Right atrium auricular region (tissue), 2 donors: ENCODE data around the gene MUC13. TPM values are rescaled to one million over a fixed set of nuclear protein-coding genes. Genes with fewer than 3 reads are reported as not detected.
A peak's percentile ranks its signal among the peaks of the same experiment; 100 is the strongest.

Experiments used
- DNase-seq: peaks from one replicate; pipeline ENCODE4 v3.0.0-alpha.2; 2019; ENCODE audit warnings: low spot score
- H3K27ac ChIP-seq, 2 donors: fragments of 200-600 bp; sonication (generic); 1 replicate in 1 of 2; 2 replicates in 1 of 2; pipeline ENCODE4 v1.5.1; 2016 to 2019
- H3K27me3 ChIP-seq, 2 donors: fragments of 200-600 bp; sonication (generic); one replicate each; pipeline versions ENCODE4 v1.5.1 to v1.6.0; 2017 to 2019
- H3K36me3 ChIP-seq: fragments of 200-600 bp; sonication (generic); one replicate; pipeline ENCODE4 v1.5.1; 2016
- H3K4me1 ChIP-seq, 2 donors: fragments of 200-600 bp; sonication (generic); one replicate each; pipeline versions ENCODE4 v1.5.1 to v1.6.0; 2017 to 2019
- H3K4me3 ChIP-seq, 2 donors: fragments of 200-600 bp; sonication (generic); 1 replicate in 1 of 2; 2 replicates in 1 of 2; pipeline ENCODE4 v1.5.1; 2017 to 2019; ENCODE audit warnings: mild to moderate bottlenecking in 1 of 2, moderate library complexity in 1 of 2
- H3K9me3 ChIP-seq, 2 donors: fragments of 200-600 bp; sonication (generic); one replicate each; pipeline ENCODE4 v1.5.1; 2019
- total RNA-seq, 2 donors: library from RNA; depleted of rRNA; stranded (reverse); fragments of >200 nt; gene quantifications; one replicate each; pipeline ENCODE4 v1.1.0, GENCODE V29; 2016
- TF ChIP-seq, protein P1 (sequence below), 2 donors: fragments of 200-600 bp; sonication (generic); IDR thresholded peaks; one replicate each; pipeline ENCODE4 v1.5.1; 2019; ENCODE audit warnings: antibody characterized with exemption in 2 of 2

MUC13 gene
- total RNA-seq, 2 donors from 2014 or later: not detected

DNA sequence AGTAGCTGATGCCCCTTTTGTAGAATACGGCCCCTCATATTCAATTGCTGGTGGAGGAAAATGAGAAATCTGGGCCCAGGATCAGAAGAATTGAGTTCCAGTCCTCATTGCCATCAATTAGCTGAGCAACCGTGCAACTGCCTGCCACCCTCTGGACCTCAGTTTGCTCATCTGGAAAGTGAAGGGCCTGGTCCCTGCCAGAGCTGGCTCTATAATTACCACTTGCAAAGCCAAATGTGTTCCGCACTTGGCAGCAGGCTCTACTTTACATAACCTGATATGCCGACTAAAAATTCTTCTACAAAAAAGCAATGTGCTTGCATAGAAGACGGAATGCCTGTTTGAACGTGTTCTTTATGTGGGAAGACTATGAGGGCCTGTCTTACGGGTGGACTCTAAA is 38.8 kb downstream of the MUC13 start:
- TF ChIP-seq, protein P1, sequence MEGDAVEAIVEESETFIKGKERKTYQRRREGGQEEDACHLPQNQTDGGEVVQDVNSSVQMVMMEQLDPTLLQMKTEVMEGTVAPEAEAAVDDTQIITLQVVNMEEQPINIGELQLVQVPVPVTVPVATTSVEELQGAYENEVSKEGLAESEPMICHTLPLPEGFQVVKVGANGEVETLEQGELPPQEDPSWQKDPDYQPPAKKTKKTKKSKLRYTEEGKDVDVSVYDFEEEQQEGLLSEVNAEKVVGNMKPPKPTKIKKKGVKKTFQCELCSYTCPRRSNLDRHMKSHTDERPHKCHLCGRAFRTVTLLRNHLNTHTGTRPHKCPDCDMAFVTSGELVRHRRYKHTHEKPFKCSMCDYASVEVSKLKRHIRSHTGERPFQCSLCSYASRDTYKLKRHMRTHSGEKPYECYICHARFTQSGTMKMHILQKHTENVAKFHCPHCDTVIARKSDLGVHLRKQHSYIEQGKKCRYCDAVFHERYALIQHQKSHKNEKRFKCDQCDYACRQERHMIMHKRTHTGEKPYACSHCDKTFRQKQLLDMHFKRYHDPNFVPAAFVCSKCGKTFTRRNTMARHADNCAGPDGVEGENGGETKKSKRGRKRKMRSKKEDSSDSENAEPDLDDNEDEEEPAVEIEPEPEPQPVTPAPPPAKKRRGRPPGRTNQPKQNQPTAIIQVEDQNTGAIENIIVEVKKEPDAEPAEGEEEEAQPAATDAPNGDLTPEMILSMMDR (IDR thresholded peaks at IDR 0.05): no peak
- no peak overlapping the region for H3K27ac ChIP-seq

GRCh38 chr3:124893526-124893925 is 41.0 kb downstream of the MUC13 start:
- no peak overlapping the region for H3K4me3 ChIP-seq
- no peaks in the 10 kb centered on the region for H3K36me3 ChIP-seq
- no peaks in the 10 kb centered on the region for H3K4me1 ChIP-seq
- TF ChIP-seq, protein P1 (IDR thresholded peaks at IDR 0.05): no peak
- no peak overlapping the region for H3K27ac ChIP-seq
- no peaks in the 10 kb centered on the region for H3K27me3 ChIP-seq
- H3K9me3 ChIP-seq: no peaks in the 10 kb centered on the region
- DNase-seq: no peak

More for the DNA sequence above, 38.8 kb downstream of the MUC13 start:
- no peaks in the 10 kb centered on the region for H3K9me3 ChIP-seq
- no peak overlapping the region for H3K4me3 ChIP-seq
- H3K27me3 ChIP-seq: no peaks in the 10 kb centered on the region
- DNase-seq: no peak
- H3K4me1 ChIP-seq: peaks cover 0 to under 1% of the 10 kb centered on the region in 2 donors
- no peaks in the 10 kb centered on the region for H3K36me3 ChIP-seq

DNA sequence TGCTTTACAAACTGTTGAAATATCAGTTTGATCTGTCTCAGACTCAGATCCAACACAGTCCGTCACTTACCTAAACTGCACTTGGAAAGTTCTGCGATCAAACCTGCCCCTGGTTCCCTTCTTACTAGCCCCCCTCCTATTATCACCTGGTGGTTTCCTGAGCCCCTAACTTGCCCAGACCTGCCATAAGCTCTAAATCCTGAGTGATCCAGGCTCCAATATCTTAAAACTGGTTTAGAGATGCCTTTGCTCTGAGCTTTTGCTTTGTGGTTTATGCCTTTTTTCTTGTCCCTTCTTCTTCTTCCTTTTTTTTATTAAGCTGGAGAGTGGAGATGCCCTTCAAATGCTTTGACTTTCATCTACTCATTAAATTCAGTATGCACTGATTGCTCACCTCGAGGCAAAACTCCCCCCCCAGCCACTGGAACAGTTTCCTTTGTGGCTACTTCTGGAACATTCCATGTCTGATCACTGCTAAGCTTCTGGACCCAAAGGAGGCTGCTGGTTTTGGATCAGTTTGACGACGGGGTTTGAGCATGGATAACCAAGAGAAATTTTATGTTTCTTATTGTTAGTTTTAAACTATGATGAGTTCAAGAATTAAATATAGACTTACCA is 43.9 kb downstream of the MUC13 start:
- Histone ChIP-seq H3K27me3 (no peaks in the 10 kb centered on the region), H3K36me3 (no peaks in the 10 kb centered on the region), H3K27ac (no peak overlapping the region), H3K9me3 (no peaks in the 10 kb centered on the region), H3K4me3 (no peak overlapping the region), H3K4me1 (peaks cover 0 to 8% of the 10 kb centered on the region in 2 donors)
- TF ChIP-seq, protein P1 (IDR thresholded peaks at IDR 0.05): no peak
- no peak for DNase-seq

- Histone ChIP-seq H3K36me3 (no peaks in the 10 kb centered on the region), H3K4me3 (no peak overlapping the region), H3K27me3 (no peaks in the 10 kb centered on the region), H3K9me3 (no peaks in the 10 kb centered on the region), H3K4me1 (peaks cover 0 to 23% of the 10 kb centered on the region in 2 donors), H3K27ac (no peak overlapping the region)
- TF ChIP-seq, protein P1 (IDR thresholded peaks at IDR 0.05): no peak
- no peak for DNase-seq
Observed at GRCh38 chr3:124888482-124889441, 45.8 kb downstream of the MUC13 start.

DNA sequence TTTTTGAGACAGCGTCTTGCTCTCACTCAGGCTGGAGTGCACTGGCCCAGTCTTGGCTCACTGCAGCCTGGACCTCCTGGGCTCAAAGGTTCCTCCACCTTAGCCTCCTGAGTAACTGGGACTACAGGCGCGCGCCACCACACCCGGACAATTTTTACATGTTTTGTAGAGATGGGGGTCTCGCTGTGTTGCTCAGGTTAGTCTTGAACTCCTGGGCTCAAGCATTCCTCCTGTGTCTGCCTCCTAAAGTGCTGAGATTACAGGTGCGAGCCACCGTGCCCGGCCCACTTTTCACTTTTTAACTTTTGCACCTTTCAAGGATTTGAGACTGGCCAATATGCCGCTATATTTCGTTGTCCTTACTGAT is 46.6 kb downstream of the MUC13 start:
- Histone ChIP-seq H3K9me3 (no peaks in the 10 kb centered on the region), H3K27me3 (no peaks in the 10 kb centered on the region), H3K4me1 (peaks cover 0 to 31% of the 10 kb centered on the region in 2 donors), H3K36me3 (no peaks in the 10 kb centered on the region), H3K4me3 (peak overlapping the region in 1 of 2 donors; percentile 86), H3K27ac (peak overlapping the region; percentile 94 to 97)
- TF ChIP-seq, protein P1 (IDR thresholded peaks at IDR 0.05): no peak
- DNase-seq: no peak
